NCI-H526 treated with DMSO at 0.1 percent for 48 hours (cell line): ENCODE measurements around the gene AMDHD1.
A peak's percentile ranks its signal among the peaks of the same experiment; 100 is the strongest.

Source experiments
- DNase-seq: peaks from one replicate; lab custom pipeline; 2025; lab: John Stamatoyannopoulos, UW

AMDHD1 gene

GRCh38 chr12:95943330-95943842 is at the start of gene AMDHD1:
AMDHD1 (plus strand) TSS chr12:95943331; CDS start chr12:95943399, 68 bp downstream.
- DNase-seq = no peak

DNA sequence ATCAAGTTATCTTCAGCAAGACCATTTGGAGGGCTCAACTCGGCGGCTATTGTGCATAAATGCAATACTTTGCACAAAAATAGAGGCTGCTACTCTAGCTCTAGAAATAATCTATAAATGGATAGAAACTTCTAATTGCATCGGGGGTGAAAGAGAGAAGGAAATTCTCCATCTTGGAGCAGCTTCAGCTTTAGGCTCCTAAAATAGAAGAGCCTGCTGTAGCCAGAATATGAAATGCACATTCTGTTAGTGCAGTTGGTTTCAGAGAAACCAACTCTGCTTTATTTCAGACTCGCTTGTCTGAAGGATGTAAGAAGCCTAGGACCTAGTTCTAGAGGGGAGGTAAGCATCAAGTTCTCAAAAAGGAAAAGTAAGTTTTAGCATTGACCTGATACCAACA is 46.3 kb upstream of the AMDHD1 start:
- DNase-seq = no peak

DNA sequence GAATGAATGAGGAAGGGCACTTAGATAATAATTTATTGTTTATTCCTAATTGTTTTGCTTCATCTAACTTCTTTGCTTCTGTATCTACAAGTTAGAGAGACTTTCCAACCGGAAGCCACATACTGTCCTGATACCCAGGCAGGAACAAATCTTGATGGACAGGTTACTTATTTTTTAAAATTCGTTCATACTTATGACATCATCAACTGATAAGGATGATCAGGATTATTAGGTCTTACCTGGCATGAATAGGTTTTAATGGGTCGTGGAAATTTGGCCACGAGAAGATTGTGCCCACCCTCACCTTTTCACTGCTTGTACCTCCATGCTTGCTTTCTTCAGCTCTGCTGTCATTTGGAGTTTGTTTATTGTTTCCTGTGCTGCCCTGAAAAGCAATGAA is 45.0 kb upstream of the AMDHD1 start:
- no peak for DNase-seq

DNA sequence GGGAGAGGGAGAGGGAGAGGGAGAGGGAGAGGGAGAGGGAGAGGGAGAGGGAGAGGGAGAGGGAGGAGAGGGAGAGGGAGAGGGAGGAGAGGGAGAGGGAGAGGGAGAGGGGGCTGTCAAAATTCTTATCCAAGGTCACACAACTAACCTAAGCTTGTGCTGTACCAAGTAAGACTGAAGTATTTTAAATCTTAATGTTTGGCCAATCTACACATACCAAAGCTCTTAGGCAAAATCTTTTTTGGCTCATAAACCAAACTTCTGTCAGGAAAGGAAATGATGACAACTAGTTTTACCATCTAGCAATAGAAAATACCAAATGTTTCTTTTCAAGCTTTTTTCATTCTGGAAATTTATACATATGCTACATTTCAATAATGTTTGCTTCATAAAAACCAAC is 34.6 kb upstream of the AMDHD1 start:
- DNase-seq = no peak

DNA sequence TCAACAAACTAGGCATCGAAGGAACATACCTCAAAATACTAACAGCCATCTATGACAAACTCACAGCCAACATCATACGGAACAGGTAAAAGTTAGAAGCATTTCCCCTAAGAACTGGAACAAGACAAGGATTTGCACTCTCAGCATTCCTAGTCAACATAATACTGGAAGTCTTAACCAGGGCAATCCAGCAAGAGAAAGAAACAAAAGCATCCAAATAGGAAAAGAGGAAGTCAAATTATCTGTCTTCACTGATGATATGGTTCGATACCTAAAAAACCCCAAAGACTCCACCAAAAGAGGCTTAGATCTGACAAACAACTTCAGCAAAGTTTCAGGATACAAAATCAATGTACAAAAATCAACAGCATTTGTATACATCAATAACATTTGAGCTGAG is 33.3 kb upstream of the AMDHD1 start:
- DNase-seq = no peak

GRCh38 chr12:95918194-95918993 is 24.7 kb upstream of the AMDHD1 start:
- peak; percentile 16 for DNase-seq

- DNase-seq = no peak
Observed at GRCh38 chr12:95919110-95919509, 24.0 kb upstream of the AMDHD1 start.

DNA sequence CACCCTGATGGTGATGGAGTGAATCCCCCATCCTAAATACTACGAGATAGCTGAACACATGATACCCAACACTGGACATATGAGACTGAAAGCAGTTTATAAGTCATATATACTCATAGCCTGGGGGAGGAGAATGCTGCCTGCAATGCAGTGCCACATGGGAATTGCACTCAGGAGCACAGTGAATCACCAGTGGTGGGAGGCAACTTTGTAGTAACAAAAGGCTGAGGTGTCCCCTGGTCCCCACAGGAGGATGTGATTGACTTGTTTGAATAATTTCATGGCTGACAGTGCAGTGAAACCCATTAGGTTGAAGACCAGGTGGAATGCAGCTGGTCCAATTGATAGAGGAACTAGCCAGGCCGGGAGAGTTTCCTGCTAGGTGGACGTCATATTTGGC is 20.9 kb upstream of the AMDHD1 start:
- DNase-seq = no peak

GRCh38 chr12:95940514-95940913 is 2.6 kb upstream of the AMDHD1 start:
- no peak for DNase-seq

- peak; percentile 19 for DNase-seq
Observed at GRCh38 chr12:95942101-95942523, 1.0 kb upstream of the AMDHD1 start.

GRCh38 chr12:95942524-95943329 is 404 bp upstream of the AMDHD1 start, which contains the start of gene CCDC38:
CCDC38 (minus strand) TSS chr12:95942614; CDS start chr12:95936509, 6,105 bp downstream.
- peak; percentile 67 for DNase-seq

GRCh38 chr12:95944108-95944704 is 1.1 kb downstream of the AMDHD1 start:
- no peak for DNase-seq

DNA sequence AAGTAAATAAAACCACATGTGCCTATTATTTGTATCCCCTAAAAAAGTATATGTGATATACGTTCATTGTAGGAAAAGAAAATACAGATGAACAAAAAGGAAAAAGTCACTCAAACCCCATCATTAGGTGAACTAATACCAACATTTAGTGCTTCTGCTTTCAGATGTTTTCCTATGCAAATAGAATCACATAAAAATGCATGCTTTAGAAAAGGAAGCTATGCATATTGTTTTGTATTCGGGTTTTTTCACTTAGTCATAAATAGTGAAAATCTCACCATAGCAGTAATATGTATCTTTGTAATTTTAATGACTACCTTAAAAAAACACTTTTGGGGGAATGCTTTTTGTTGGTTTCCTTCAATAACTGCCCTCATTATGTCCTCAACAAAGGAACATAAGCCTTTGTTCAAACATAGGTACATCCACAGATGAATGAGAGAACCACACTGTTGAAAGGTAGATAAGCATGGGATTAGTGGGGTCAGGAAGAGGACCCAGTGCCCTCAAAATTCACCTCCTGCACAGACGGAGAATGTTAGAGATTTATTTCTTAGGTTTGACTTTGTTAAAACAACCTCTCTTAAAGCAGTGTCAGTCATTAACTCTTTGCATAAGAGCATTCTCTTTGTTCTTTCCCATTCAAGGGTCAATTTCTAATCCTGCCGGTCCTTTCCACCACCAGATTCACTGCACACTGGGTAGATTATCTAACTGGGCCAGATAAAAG is 6.5 kb downstream of the AMDHD1 start:
- DNase-seq = peak; percentile 14

DNA sequence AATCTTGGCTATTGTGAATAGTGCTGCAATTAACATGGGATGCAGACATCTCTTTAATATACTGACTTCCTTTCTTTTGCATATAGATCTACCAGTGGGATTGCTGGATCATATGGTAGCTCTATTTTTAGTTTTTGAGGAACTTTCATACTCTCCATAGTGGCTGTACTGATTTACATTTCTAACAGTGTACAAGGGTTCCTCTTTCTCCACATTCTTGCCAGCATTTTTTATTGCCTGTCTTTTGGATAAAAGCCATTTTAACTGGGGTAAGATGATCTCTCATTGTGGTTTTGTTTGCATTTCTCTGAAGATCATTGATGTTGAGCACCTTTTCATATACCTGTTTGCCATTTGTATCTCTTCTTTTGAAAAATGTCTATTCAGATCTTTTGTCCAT is 8.4 kb downstream of the AMDHD1 start:
- no peak for DNase-seq

DNA sequence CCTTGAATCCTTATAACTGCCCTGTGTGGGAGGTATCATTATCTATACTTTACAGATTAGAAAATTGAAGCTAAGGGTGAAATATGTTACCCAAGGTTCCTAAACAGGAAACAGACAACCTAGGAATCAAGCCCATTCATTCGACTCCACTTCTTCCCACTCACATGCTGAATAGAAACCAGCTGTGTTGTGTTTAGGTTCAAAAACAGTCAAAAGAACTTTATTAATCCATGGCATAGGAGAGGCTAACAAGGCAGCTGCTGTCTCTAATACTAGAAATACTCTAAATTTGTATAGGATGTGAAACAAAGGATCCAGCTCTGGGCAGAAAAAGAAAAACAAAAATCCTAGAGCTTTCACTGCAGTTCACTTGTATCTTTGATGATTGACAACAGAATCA is 9.9 kb downstream of the AMDHD1 start:
- DNase-seq = no peak

- no peak for DNase-seq
Observed at GRCh38 chr12:95955549-95956159, 12.5 kb downstream of the AMDHD1 start.

GRCh38 chr12:95956557-95957145 is 13.5 kb downstream of the AMDHD1 start:
- no peak for DNase-seq

GRCh38 chr12:95959107-95959506 is 16.0 kb downstream of the AMDHD1 start:
- peak; percentile 3 for DNase-seq

GRCh38 chr12:95960241-95960640 is 17.1 kb downstream of the AMDHD1 start:
- no peak for DNase-seq

GRCh38 chr12:95962222-95962621 is 19.1 kb downstream of the AMDHD1 start:
- DNase-seq = no peak

GRCh38 chr12:95963096-95963495 is 20.0 kb downstream of the AMDHD1 start:
- DNase-seq = no peak
